GM21381 (cell line): ENCODE results near the gene KLF3.
"Not testable (repeated sequence)": the region's sequence is repeated elsewhere in the genome, so short reads cannot be mapped to it uniquely, and the experiment has no call there.

Source experiments
- ATAC-seq: cut with Tn5 transposase; IDR thresholded peaks from one replicate; pipeline ENCODE4 v1.9.1; 2021; ENCODE audit warnings: mild to moderate bottlenecking, moderate library complexity; ENCODE audit not compliant: unreplicated experiment

The KLF3 gene

GRCh38 chr4:38663801-38664705 is at the start of gene KLF3:
Gene KLF3 (plus strand): TSS chr4:38664199. CDS start chr4:38680626, 16,427 bp downstream.
- ATAC-seq = peak; percentile 76

- ATAC-seq = no peak
Measured at GRCh38 chr4:38614231-38614630, 49.8 kb upstream of the KLF3 start.

GRCh38 chr4:38615847-38616246 is 48.2 kb upstream of the KLF3 start:
- no peak for ATAC-seq

- ATAC-seq = no peak
Measured at GRCh38 chr4:38618505-38618904, 45.5 kb upstream of the KLF3 start.

- ATAC-seq = no peak
Measured at GRCh38 chr4:38619316-38619715, 44.7 kb upstream of the KLF3 start.

- no peak for ATAC-seq
Measured at GRCh38 chr4:38620065-38620464, 43.9 kb upstream of the KLF3 start.

GRCh38 chr4:38620527-38621027 is 43.4 kb upstream of the KLF3 start:
- ATAC-seq = no peak

GRCh38 chr4:38621028-38621684 is 42.8 kb upstream of the KLF3 start:
- ATAC-seq = no peak

GRCh38 chr4:38621831-38622230 is 42.2 kb upstream of the KLF3 start:
- no peak for ATAC-seq

GRCh38 chr4:38622340-38622739 is 41.7 kb upstream of the KLF3 start:
- not testable (repeated sequence) for ATAC-seq

GRCh38 chr4:38623260-38623659 is 40.7 kb upstream of the KLF3 start:
- ATAC-seq = no peak

- ATAC-seq = no peak
Measured at GRCh38 chr4:38624311-38624710, 39.7 kb upstream of the KLF3 start.

- ATAC-seq = no peak
Measured at GRCh38 chr4:38625508-38625907, 38.5 kb upstream of the KLF3 start.

GRCh38 chr4:38626901-38627444 is 37.0 kb upstream of the KLF3 start:
- not testable (repeated sequence) for ATAC-seq

GRCh38 chr4:38630519-38630918 is 33.5 kb upstream of the KLF3 start:
- no peak for ATAC-seq

- ATAC-seq = no peak
Measured at GRCh38 chr4:38634047-38634759, 29.8 kb upstream of the KLF3 start.

GRCh38 chr4:38639242-38639641 is 24.8 kb upstream of the KLF3 start:
- ATAC-seq = no peak

- ATAC-seq = no peak
Measured at GRCh38 chr4:38641811-38642210, 22.2 kb upstream of the KLF3 start.

- ATAC-seq = no peak
Measured at GRCh38 chr4:38644201-38644600, 19.8 kb upstream of the KLF3 start.

- no peak for ATAC-seq
Measured at GRCh38 chr4:38647101-38647819, 16.7 kb upstream of the KLF3 start.
